Ovary (tissue), 3 donors: ENCODE measurements around the gene PTTG1IP.

ENCODE experiments used
- CTCF ChIP-seq, 3 donors: fragments of 450-650 bp in 2 of 3; fragments of 200-600 bp in 1 of 3; IDR thresholded peaks; one replicate each; pipeline versions ENCODE4 v1.5.1 to v1.8.0; 2016 to 2022; ENCODE audit warnings: antibody characterized with exemption in 3 of 3, mild to moderate bottlenecking in 1 of 3
- EP300 ChIP-seq: sonication (generic); formaldehyde crosslinking; IDR thresholded peaks from one replicate; pipeline ENCODE4 v1.6.1; 2017; ENCODE audit warnings: antibody characterized with exemption
- POLR2A ChIP-seq: fragments of 450-650 bp; IDR thresholded peaks from one replicate; pipeline ENCODE4 v1.6.1; 2017; ENCODE audit warnings: antibody characterized with exemption, mild to moderate bottlenecking, moderate library complexity
- donor health status: DM: no; HTN: no; CAD: no.

GRCh38 chr21:44815225-44815624 lies 58.3 kb downstream of the PTTG1IP start:
- TF ChIP-seq CTCF (IDR thresholded peaks at IDR 0.05) = no peak
- TF ChIP-seq POLR2A = no peak
- no peak for TF ChIP-seq EP300
